ENCODE measurements around the gene PPP1R15B.

- TF ChIP-seq CTCF (conservative IDR thresholded peaks at IDR 0.05; ENCODE audit: low read length): no peak
- no peak for TF ChIP-seq EZH2phosphoT487 (IDR thresholded peaks at IDR 0.05; ENCODE audit: borderline replicate concordance, low read depth, low read length)
Measured at GRCh38 chr1:204368996-204369726, 42.5 kb downstream of the PPP1R15B start.
